Stimulated activated CD4-positive, alpha-beta T cell treated with anti-CD3 and anti-CD28 coated beads, Interleukin-15, amount 100 ng/mL, for 48 hours (primary cell): ENCODE data around the gene FOXD1.
A peak's percentile ranks its signal among the peaks of the same experiment; 100 is the strongest.
"Not testable (repeated sequence)": the region's sequence is repeated elsewhere in the genome, so short reads cannot be mapped to it uniquely, and the experiment has no call there.

Experiments
- DNase-seq, 2 donors: peaks; one replicate each; pipeline ENCODE4 v3.0.0-alpha.2; 2020; ENCODE audit warnings: low read depth in 2 of 2

FOXD1 gene

DNA sequence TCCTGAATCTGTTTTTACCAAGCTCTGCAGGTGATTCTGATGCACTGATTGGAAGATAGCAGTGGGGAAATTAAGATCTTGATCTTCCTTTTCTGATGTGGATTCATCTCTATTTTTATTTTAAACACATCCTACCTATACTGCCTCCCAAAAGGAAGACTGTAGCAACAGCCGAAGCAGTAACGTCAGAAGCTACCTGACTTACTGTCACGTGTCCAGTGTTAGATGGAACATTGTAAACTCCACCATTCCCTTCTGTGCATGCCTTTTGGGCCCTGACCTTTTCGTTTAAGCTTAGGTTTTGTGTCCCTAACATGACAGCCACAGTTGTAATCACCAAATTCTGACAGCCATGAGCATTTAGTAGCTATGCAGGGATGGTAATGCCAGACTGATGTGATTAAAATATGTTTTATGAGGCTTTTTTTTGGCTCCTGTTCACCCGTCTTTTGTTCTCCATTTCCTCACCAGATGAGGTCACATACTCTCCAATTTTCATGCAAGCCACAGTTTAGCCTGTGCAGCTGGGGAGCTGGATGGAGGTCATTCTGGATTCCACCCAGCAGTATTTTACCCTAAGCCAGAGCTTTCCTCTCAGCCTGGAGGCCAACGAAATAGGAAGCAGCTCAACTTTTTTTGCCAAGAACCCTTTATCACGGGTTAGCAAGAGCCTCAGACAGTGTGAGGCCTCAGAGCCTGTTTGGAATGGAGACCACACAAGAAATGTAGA is 15.6 kb upstream of the FOXD1 start:
- DNase-seq = no peak

DNA sequence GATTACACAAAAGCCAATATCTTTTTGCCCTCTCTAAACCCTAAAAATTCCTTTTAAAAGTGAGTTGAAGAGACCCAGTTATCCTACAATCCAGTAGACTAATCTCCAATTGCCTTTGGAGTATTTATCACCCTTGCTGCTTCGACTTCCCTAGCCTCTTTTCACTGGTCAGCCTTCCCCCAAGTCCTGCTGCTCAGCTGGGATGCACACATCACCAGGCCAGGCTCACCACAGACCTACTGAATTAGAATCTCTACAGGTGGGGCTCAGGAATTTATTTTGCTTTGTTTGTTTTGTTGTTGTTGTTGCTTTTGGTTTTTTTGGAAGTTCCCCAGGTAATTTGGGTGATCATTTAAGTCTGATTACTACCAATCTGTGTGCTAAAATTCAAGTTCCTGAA is 11.6 kb upstream of the FOXD1 start:
- DNase-seq = no peak

DNA sequence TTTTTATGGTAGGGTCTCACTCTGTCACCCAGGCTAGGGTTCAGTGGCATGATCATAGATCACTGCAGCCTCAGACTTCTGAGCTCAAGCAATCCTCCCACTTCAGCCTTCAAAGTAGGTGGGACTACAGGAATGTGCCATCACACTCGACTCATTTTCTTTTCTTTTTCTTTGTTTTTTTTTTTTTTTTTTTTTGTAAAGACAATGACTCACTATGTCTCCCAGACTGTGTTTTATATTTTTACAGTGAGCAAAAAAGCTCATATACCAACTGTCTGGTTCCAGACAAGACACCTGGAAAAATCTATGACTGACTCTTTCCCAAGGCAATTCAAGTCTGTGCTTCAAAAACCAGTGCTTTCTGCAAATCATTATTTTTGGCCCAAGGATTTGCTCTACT is 10.8 kb upstream of the FOXD1 start:
- DNase-seq = no peak

DNA sequence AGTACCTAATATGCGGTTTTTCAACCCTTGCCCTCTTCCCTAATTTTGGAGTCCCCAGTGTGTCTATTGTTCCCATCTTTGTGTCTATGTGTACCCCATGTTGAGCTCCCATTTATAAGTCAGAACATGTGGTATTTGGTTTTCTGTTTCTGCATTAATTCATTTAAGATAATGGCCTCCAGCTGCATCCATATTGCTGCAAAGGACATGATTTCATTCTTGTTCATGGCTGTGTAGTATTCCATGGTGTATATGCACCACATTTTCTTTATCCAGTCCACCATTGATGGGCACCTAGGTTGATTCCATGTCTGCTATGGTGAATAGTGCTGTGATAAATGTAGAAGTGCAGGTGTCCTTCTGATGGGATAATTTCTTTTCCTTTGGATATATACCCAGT is 7.9 kb upstream of the FOXD1 start:
- DNase-seq = not testable (repeated sequence)

DNA sequence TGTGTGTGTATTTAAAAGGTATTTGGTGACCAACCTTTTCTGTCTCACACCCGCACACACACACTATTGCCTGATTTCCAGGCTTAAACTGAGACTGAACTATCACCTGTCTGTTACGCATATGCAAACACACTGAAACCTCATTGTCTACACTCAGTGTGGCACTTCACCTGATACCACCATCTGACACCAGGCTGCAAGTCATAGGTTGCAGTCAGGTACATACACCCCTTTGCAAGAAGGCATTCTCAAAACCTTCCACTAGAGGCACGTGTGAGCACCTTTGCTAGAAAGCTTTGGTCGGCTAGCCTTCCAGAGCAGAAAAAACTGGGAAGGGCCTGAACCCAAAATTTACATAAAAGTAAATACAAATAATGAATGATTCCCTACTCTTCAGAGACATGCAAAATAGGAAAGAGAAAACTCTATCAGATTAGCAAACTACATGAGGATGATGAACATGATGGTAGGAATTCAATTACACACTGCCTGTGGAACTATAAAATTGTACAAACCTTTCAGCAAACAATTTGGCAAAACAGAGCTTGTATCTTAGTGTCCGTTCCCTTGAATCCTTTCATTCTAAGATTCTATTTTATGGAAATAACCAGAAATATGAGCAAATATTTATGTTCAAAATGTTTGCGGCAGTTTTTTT is 5.9 kb upstream of the FOXD1 start:
- DNase-seq = no peak

DNA sequence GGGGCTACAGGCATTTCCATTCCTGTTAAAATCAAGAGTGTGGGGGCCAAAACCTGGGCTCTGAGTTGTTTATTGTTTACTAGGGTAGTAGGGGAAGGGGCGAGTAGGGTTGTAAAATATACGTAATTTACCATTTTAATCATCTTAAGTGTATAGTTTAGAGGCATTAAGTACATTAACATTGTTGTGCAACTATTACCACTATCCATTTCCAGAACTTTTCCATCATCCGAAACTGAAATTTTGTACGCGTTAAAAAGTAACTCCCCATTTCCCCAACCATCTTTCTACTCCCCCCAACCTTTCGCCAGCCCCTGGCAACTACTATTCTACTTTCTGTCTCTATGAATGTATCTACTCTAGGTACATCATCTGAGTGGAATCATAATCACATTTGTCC is 3.6 kb upstream of the FOXD1 start:
- no peak for DNase-seq

DNA sequence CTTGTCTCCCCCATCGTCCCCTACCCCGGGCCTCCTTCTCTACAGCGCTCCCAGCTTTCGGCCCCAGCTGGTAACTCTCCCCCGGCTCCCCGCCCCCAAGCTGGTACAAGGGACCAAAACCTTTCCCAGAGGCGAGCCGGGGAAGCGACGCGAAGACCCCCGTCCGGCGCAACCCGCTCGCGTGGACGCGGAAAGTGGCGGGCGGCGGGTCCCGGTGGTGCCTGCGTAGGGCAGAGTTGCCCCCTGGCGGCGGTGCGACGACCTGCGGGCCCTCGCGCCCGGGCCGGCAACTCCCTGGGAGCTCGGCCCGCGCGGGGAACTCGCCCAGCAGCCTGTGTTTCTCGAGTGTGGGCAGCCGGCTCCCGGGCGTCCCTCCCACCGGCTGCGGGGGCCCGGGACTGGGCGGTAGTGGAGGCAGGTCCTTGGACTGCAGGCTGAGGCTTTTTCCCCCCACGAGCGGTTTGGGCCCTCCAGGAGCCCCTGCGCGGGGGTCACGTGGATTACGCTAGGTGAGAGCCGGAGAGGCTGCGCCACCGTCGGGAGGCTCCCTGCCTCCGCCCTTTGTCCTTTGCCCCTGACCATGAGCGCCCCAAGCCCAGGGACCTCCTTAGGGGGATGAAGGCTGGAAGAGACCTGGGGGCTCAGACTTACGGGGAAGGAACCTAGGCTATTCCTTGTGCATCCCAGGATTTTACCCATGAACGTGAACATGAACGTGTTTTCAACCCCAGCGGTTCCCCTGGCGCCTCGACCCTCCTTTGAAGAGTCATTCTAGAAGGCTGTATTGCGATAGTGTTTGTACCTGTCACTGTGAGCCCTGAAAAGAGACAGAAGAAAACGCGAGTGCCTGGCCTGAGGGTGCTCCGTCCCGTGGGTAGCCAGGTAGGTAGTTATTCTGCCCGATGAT is 2.9 kb upstream of the FOXD1 start:
- peak; percentile 41 to 53 for DNase-seq

DNA sequence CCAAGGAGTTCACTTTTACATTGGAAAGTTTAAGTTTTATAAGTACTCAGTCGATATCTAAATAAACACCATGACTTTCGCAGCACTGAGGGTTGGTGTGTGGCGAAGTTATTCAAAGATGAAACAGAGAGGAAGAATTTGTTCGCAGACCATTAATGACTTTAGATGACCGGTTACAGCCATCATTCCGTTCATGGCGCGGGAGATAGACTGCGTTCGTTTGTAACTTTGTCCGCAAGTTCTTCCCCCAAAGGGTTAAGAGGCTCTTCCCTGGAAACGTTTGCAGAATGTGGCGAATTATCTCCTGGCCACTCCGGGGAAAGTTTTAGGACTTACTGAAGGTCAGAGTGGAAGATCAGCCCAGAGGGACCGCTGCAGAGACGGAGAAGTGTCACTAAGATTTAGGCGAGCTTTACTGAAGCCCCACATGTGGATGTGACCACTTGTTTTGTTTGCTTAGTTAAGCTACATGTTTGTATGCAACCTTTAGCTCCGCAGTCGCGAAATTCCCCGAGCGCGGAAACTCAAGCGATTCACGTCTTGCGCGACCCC is 2.2 kb upstream of the FOXD1 start:
- no peak for DNase-seq

DNA sequence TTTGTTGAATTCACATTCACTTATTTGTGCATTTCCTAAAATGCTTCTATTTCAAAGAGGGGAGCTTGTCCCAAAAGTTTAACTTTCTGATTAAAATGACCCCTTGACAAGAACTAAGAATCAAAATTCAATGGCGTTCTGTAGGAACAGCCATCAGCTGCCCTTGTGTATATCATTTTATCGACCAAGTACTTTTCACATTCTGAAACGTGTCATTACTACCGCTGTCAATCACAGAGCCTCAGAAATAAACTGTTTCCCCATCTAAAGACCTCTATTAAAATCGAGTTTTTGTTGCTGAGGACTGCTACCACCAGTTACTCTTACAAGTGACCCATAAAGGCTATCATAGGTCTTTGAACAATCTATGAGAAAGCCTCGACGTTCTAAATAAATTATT is 1.6 kb upstream of the FOXD1 start:
- no peak for DNase-seq

DNA sequence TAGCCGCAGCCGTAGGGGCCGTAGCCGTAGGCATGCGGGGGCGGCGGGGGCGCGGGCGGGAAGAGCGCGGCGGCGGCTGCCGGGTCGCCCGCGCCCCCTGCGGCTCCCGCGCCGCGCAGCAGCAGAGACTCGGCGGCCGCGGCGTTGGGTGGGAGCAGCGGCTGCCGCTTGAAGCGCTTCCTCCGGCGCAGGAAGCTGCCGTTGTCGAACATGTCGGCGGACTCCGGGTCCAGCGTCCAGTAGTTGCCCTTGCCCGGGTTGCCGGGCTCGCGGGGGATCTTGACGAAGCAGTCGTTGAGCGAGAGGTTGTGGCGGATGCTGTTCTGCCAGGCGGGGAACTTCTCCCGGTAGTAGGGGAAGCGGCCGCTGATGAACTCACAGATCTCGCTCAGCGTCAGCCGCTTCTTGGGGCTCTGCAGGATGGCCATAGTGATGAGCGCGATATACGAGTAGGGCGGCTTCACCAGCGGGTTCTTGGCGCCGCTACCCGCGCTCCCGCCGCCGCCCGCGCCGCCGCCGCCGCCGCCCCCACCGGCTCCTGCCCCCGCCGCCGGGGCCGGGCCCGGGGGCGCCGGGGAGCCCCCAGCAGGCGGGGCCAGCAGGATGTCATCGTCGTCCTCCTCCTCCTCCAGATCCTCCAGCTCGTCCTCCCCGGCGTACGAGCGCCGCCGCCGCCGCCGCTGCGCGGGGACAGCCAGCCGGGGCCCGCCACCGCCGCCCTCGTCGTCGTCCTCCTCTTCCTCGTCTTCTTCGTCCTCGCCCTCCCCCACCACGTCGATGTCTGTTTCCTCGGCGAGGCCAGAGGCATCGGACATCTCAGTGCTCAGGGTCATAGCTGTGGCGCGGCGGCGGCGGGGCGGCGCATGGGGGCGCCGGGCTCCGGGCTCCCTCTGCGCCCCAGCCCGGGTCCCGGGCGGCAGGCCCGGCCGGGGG is 781 bp downstream of the FOXD1 start:
- DNase-seq = no peak

DNA sequence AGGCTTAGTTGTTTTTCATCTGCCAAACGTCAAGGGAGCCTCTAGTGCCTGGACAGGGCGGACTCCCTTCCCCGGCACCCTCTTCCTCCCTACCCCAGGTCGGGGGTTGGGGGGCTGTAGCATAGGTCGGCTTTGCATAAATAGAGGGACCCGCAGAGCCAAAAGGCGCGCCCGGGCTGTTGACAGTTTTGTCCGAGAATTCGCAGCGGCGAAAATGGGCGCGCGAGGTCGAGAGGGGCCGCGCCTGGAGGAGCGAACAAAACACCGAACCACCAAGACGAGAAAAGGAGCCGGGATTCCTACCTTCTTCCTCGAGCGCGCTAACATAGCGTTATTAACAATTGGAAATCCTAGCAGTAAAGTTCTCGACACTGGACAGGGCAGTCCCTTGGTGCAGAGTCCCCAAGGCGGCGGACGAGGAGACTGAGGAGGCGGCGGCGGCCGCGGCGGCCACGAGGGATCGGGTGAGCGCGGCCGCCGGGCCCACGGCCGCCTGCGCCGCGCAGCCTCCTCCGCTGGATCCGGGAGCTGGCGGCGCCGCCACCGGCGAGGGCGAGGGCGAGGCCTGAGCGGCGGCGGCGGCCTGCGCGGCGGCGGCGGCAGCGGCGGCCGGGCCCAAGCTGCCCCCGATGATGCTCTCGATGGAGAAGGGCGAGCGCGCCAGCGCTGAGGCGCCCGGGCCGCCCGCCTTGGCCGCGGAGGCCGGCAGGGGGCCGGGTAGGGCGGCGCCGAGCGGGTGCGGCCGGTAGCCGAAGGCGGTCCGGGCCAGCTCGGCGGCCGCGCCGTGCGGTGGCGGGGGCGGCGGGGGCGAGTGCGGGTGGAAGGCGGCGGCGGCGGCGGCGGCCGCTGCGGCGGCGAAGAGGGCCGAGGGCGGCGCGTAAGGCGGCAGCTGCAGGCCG is 1.7 kb downstream of the FOXD1 start:
- no peak for DNase-seq

DNA sequence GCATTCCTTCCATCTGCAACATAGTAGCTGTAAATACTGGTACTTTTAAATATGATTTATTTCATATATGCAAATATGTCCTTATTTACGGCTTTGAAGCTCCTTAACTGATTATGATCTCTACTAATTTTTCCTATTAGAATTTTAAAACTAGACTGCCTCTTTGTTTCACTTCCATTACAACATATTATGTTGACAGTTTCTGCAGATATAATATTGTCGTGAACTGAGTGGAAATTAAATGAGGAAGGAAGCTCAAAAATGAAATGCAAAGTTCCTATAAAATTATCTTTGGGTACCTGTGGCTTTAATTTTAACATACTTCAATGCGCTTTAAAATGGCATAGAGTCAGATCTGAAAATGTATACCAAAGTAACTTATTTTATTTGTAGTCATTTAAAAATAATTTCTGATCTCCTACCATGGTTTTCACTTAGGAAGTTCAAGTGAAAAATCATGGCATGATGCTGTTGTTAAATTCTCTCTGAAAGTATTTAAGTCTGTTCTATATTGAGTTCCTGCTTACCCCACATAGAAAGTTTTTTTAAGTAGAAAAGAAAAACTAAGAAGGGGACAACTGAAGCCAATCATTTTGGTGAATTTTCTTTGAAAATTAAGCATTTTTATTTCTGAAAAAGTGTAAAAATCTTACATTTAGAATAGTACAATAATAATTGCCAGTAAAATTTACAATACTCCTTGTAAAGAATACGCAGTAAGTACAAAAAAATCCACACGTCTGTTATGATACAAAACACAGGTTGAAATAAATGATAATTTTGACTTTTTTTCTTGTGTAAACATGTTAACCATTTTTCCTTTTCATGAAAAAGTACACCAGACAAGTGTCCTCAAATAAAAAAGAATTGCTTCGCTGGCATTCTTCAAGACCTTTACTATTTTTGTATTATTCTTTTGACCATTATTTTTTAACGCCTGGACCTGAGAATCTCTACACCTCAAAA is 2.6 kb downstream of the FOXD1 start:
- DNase-seq = no peak

DNA sequence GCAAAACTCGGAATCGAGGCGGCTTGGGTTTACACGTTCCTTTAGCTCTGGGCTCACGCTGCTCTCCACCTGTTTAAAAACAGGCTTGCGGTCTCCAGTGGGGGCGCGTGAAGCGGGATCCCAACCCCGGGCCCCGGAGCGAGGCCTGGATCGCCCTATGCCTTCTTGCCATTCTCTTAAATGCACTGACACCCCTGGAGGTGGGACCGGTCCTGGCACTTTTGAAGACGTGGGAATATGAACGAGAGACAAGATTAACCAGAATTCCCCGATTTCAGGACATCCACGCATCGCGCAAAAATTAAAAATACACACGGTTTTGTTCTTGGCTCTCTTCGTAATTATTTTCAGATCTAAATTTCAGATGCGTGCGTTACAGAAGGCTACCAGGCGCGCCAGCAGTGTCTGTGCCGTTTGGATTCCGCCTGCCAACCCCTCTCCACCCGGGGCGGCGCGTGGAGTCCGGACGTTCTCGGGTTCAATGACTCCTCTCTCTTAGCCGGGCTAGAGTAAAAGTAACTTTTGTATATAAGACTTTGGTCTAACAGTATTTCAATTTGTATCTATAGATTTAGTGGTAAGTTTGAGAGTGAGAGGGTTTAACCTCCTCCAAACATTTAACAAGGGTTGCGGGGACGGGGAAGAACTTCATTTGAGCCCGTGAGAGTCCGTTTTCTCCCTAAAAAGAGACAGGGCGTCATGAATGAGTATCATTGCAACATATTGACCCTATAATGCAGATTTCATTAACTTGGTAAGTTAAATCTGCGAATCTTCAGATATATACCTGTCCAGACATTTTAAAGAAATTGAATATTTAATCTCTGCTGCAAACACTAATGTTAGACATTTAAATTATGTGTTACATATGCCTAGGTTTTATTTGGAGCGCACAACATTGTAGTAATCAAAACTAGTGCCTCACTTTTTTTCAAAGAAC is 3.8 kb downstream of the FOXD1 start:
- DNase-seq = no peak

DNA sequence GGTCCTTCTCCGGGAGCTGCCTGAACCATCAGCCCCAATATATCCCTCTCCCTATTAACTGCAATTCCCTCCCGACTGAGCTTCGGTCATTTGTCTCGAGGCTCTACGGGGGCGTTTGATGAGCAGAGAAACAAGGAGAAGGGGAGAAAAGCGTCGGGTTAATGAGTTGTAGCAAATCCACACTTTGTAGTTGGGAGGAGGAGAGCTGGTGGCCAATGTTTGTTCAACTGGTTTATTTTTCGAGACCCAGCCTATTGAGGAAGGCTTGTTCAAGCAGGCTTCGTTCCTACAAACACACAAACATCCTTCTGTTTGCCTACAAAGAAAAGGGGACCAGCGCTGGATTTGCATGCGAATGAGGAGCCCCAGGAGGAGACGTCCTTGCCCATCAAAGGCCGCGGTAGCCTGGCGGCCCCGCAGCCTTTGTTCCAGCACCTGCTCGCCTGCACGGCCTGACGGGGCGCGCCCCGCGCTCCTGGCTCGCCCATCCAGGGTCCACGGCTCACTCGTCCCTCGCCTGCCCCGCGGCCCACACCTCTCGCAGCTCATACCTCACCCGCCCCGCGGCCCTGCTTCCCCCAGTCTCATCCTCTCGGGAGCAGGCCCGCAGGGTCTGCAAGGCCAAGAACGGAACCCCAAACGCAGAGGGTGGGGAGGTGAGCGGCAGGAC is 4.6 kb downstream of the FOXD1 start:
- DNase-seq = no peak

DNA sequence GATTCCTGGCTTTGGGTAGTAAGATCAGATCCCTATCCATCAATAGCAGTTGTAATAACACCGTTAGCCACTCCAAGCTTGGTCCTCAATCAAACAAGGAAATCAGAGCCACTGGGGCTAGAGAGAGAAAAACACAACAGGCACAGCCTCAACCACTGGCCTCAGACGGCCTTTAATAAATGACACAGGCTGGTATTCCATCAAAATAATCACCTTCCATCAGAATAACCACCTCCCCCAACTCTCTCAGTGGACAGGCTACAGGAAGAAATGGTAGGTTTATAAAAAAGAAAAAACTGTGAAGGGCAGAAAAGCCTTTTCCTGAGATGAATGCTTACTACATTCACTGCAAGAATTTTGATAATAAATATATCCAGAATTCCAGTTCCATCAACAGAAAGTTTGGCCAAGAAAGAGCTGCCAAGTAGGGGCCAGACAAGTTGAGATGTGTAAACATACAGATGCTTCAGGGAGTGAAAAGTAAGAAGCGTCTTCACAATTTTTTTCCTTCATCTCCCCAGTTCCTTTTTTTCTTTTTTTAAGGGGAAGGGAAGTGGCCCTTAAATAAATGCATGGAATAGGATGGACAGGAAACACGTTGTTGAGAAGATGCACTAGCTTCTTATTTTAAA is 5.5 kb downstream of the FOXD1 start:
- no peak for DNase-seq

DNA sequence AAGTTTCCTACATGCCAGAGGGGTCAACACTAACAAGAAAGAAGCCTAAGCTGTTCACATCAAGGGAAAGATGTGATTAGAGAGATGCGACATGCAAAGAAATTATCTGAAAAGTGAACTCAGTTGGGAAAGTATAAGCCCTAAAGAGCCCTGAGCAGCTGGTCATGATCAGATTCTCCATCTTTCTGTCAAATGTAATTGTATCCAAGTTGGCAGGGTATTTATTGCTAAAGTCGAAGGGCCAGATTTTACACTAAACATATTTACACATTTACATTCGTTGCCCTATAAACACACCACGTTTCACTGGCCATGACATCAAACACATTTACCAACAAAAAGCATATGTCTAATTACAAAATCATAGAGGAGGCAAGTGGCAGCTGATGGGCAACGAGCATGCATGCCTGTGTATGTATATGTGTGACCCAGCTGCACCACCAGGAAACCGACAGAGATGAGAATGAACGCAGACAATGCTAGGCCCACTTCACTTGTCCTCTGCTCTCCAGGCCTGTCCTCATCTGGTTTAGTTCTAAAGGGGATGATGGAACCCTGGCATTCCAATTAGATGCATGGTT is 6.3 kb downstream of the FOXD1 start:
- DNase-seq = no peak
